H9 (cell line): Measurements from ENCODE around the gene GRIA1. TPM values are rescaled to one million over a fixed set of nuclear protein-coding genes. Genes with fewer than 3 reads are reported as not detected.

Experiments
- DNase-seq: peaks from one replicate; pipeline ENCODE4 v3.0.0-alpha.2; 2017
- H2AFZ ChIP-seq: one replicate; pipeline ENCODE4 v1.6.1; 2013; ENCODE audit warnings: mild to moderate bottlenecking, low read length, control low read depth, moderate library complexity
- H2AK5ac ChIP-seq: 2 replicates; pipeline ENCODE4 v1.6.1; 2013; ENCODE audit warnings: low read length, control low read depth, mixed read lengths; ENCODE audit not compliant: insufficient read length
- H2BK120ac ChIP-seq: one replicate; pipeline ENCODE4 v1.6.1; 2013; ENCODE audit warnings: low read depth, mild to moderate bottlenecking, low read length, control low read depth, inconsistent platforms; ENCODE audit not compliant: poor library complexity, severe bottlenecking
- H2BK12ac ChIP-seq: 2 replicates; pipeline ENCODE4 v1.6.1; 2013; ENCODE audit warnings: low read length, control low read depth, mixed read lengths, low read depth; ENCODE audit not compliant: insufficient read length
- H2BK15ac ChIP-seq: 2 replicates; pipeline ENCODE4 v1.6.1; 2013; ENCODE audit warnings: low read depth, low read length, control low read depth
- H2BK20ac ChIP-seq: one replicate; pipeline ENCODE4 v1.6.1; 2013; ENCODE audit warnings: low read depth, mild to moderate bottlenecking, low read length, control low read depth, inconsistent platforms; ENCODE audit not compliant: poor library complexity, severe bottlenecking
- H2BK5ac ChIP-seq: 2 replicates; pipeline ENCODE4 v1.6.1; 2013; ENCODE audit warnings: low read length, control low read depth, mixed read lengths; ENCODE audit not compliant: insufficient read length
- H3K14ac ChIP-seq: 2 replicates; pipeline ENCODE4 v1.6.1; 2013; ENCODE audit warnings: low read length, control low read depth; ENCODE audit not compliant: insufficient read depth
- H3K18ac ChIP-seq: 2 replicates; pipeline ENCODE4 v1.6.1; 2013; ENCODE audit warnings: low read depth, mild to moderate bottlenecking, mixed read lengths, low read length, control low read depth; ENCODE audit not compliant: insufficient read length
- H3K23ac ChIP-seq: 2 replicates; pipeline ENCODE4 v1.6.1; 2013; ENCODE audit warnings: low read length, control low read depth, mixed read lengths, low read depth; ENCODE audit not compliant: insufficient read length
- H3K23me2 ChIP-seq: 2 replicates; pipeline ENCODE4 v1.6.1; 2013; ENCODE audit warnings: low read depth, mild to moderate bottlenecking, mixed read lengths, low read length, control low read depth; ENCODE audit not compliant: insufficient read length, poor library complexity, severe bottlenecking
- H3K27ac ChIP-seq: 2 replicates; pipeline ENCODE4 v1.5.1; 2013; ENCODE audit warnings: low read length, control low read depth, mixed read lengths, low read depth; ENCODE audit not compliant: insufficient read length
- H3K27me3 ChIP-seq: 2 replicates; pipeline ENCODE4 v1.6.1; 2013; ENCODE audit warnings: low read length, control low read depth, inconsistent platforms; ENCODE audit not compliant: insufficient read depth
- H3K4ac ChIP-seq: 2 replicates; pipeline ENCODE4 v1.6.1; 2013; ENCODE audit warnings: low read depth, mild to moderate bottlenecking, control low read depth, inconsistent platforms, low read length, moderate library complexity
- H3K4me1 ChIP-seq: 2 replicates; pipeline ENCODE4 v1.6.1; 2013; ENCODE audit warnings: low read length, control low read depth, inconsistent platforms; ENCODE audit not compliant: insufficient read depth
- H3K4me2 ChIP-seq: 2 replicates; pipeline ENCODE4 v1.6.1; 2013; ENCODE audit warnings: low read length, control low read depth, mixed read lengths; ENCODE audit not compliant: insufficient read length, insufficient read depth
- H3K56ac ChIP-seq: 2 replicates; pipeline ENCODE4 v1.6.1; 2013; ENCODE audit warnings: low read depth, mild to moderate bottlenecking, mixed read lengths, low read length, control low read depth; ENCODE audit not compliant: insufficient read length
- H3K79me1 ChIP-seq: 2 replicates; pipeline ENCODE4 v1.6.1; 2013; ENCODE audit warnings: low read depth, mild to moderate bottlenecking, moderate library complexity, low read length, control low read depth, inconsistent platforms; ENCODE audit not compliant: insufficient read depth, poor library complexity, severe bottlenecking
- H3K79me2 ChIP-seq: 2 replicates; pipeline ENCODE4 v1.6.1; 2013; ENCODE audit warnings: low read length, control low read depth, inconsistent platforms; ENCODE audit not compliant: insufficient read depth
- H3K9ac ChIP-seq: 2 replicates; pipeline ENCODE4 v1.6.1; 2013; ENCODE audit warnings: low read length, control low read depth, mixed read lengths; ENCODE audit not compliant: insufficient read length; ENCODE audit errors: extremely low read depth
- H3K9me3 ChIP-seq: one replicate; pipeline ENCODE4 v1.6.1; 2013; ENCODE audit warnings: low read depth, low read length, inconsistent platforms; ENCODE audit not compliant: control insufficient read depth
- H3T11ph ChIP-seq: one replicate; pipeline ENCODE4 v1.6.1; 2013; ENCODE audit warnings: mild to moderate bottlenecking, low read length, control low read depth, inconsistent platforms
- H4K20me1 ChIP-seq: one replicate; pipeline ENCODE4 v1.6.1; 2013; ENCODE audit not compliant: control insufficient read depth, insufficient read length, insufficient read depth
- H4K5ac ChIP-seq: 2 replicates; pipeline ENCODE4 v1.6.1; 2013; ENCODE audit warnings: low read depth, mild to moderate bottlenecking, mixed read lengths, low read length, control low read depth; ENCODE audit not compliant: insufficient read length
- H4K8ac ChIP-seq: replicated peaks from 2 replicates; pipeline ENCODE4 v1.6.1; 2013; ENCODE audit warnings: low read length, control low read depth, mixed read lengths, low read depth; ENCODE audit not compliant: insufficient read length
- H4K91ac ChIP-seq: 2 replicates; pipeline ENCODE4 v1.6.1; 2013; ENCODE audit warnings: low read depth, mild to moderate bottlenecking, moderate library complexity, mixed read lengths, low read length, control low read depth; ENCODE audit not compliant: insufficient read length
- H3K27ac Mint-ChIP-seq, 3 experiments: 2 replicates in 2 of 3; 3 replicates in 1 of 3; pipeline ENCODE4 v1.8.0; 2020 to 2021; ENCODE audit warnings: mixed read lengths in 3 of 3, mild to moderate bottlenecking in 1 of 3, moderate library complexity in 1 of 3
- H3K27me3 Mint-ChIP-seq: 2 replicates; pipeline ENCODE4 v1.8.0; 2021; ENCODE audit warnings: low read depth, mild to moderate bottlenecking, moderate library complexity, mixed read lengths
- H3K36me3 Mint-ChIP-seq, 3 experiments: 2 replicates in 2 of 3; 3 replicates in 1 of 3; pipeline ENCODE4 v1.8.0; 2020 to 2021; ENCODE audit warnings: low read depth in 3 of 3, mixed read lengths in 3 of 3; ENCODE audit not compliant: insufficient read depth in 1 of 3
- H3K4me1 Mint-ChIP-seq, 2 experiments: 2 replicates each; pipeline ENCODE4 v1.8.0; 2020; ENCODE audit warnings: mixed read lengths in 2 of 2
- H3K4me3 Mint-ChIP-seq, 2 experiments: 2 replicates in 1 of 2; 3 replicates in 1 of 2; pipeline ENCODE4 v1.8.0; 2020 to 2021; ENCODE audit warnings: mild to moderate bottlenecking in 2 of 2, mixed read lengths in 2 of 2, moderate library complexity in 1 of 2
- H3K9me3 Mint-ChIP-seq, 2 experiments: 2 replicates in 1 of 2; 3 replicates in 1 of 2; pipeline ENCODE4 v1.8.0; 2020; ENCODE audit warnings: mild to moderate bottlenecking in 2 of 2, mixed read lengths in 2 of 2, moderate library complexity in 1 of 2
- CTCF ChIP-seq: fragments of 200-600 bp; sonication (generic); conservative IDR thresholded peaks from 3 replicates; pipeline ENCODE4 v1.8.0; 2021; ENCODE audit warnings: antibody characterized with exemption, mild to moderate bottlenecking
- WGBS: extraction: QIAGEN DNeasy Blood & Tissue Kit; methylation state at CpG from one replicate; pipeline ENCODE4 v1.1.7; 2013; ENCODE audit warnings: missing lambda C conversion rate, low lambda C conversion rate, mixed read lengths; ENCODE audit not compliant: insufficient read length; ENCODE audit errors: extremely low coverage; 5-methylcytosine and 5-hydroxymethylcytosine counted together
- total RNA-seq: library from RNA; stranded (reverse); gene quantifications from 2 replicates; pipeline ENCODE4 v1.2.1, GENCODE V29; 2021

GRIA1 gene
- total RNA-seq, 1 experiment from 2014 or later, result 0.52 TPM

- no peak overlapping the region for H2BK5ac ChIP-seq
- no peak overlapping the region for H4K5ac ChIP-seq
- no peak overlapping the region for H3T11ph ChIP-seq
- DNase-seq, result no peak
- no peak overlapping the region for H2BK120ac ChIP-seq
- no peak overlapping the region for H2AFZ ChIP-seq
- H3K4ac ChIP-seq, result no peak overlapping the region
- Mint-ChIP-seq H3K27me3 (no peaks in the 10 kb centered on the region), H3K36me3 (no peaks in the 10 kb centered on the region; a peak in 1 of 7 replicates), H3K4me1 (no peaks in the 10 kb centered on the region; a peak in 1 of 4 replicates), H3K4me3 (no peak overlapping the region), H3K27ac (no peak overlapping the region), H3K9me3 (no peaks in the 10 kb centered on the region)
- no peak overlapping the region for H3K18ac ChIP-seq
- no peaks in the 10 kb centered on the region for H3K27me3 ChIP-seq
- H4K8ac ChIP-seq, result no peak overlapping the region
- no peak overlapping the region for H3K14ac ChIP-seq
- no CpG with 5 or more reads among the region's 3 CpGs for WGBS
- TF ChIP-seq CTCF, result no peak
- no peaks in the 10 kb centered on the region for H3K9me3 ChIP-seq
- no peak overlapping the region for H4K91ac ChIP-seq
- no peaks in the 10 kb centered on the region for H3K79me1 ChIP-seq
- H3K79me2 ChIP-seq, result no peaks in the 10 kb centered on the region
- H3K9ac ChIP-seq, result no peak overlapping the region
- no peak overlapping the region for H2BK12ac ChIP-seq
- no peak overlapping the region for H2BK15ac ChIP-seq
- no peak overlapping the region for H3K23ac ChIP-seq
- H3K56ac ChIP-seq, result no peak overlapping the region
- no peaks in the 10 kb centered on the region for H3K4me1 ChIP-seq
- H4K20me1 ChIP-seq, result no peaks in the 10 kb centered on the region
- no peak overlapping the region for H2AK5ac ChIP-seq
- H2BK20ac ChIP-seq, result no peak overlapping the region
- H3K4me2 ChIP-seq, result no peak overlapping the region
- H3K27ac ChIP-seq, result no peak overlapping the region
- no peaks in the 10 kb centered on the region for H3K23me2 ChIP-seq
These were observed 222.5 kb downstream of the GRIA1 start for GRCh38 chr5:153712946-153713345.
